A549 (cell line): Measurements from ENCODE around the gene EDA2R. TPM values are rescaled to one million over a fixed set of nuclear protein-coding genes. Genes with fewer than 3 reads are reported as not detected.

Experiments used
- ATAC-seq, 2 experiments: fragments of 200-7000 bp in 1 of 2; fragments of >200 bp in 1 of 2; cut with Nextera tagmentation in 1 of 2; cut with Tn5 transposase in 1 of 2; 3 replicates each; pipeline versions ENCODE4 v1.8.0 to v1.9.1; 2018 to 2020; ENCODE audit warnings: mild to moderate bottlenecking in 1 of 2, moderate library complexity in 1 of 2
- CTCF ChIA-PET: fragments of 300-600 bp; sonication (Branson Sonifier 250); formaldehyde crosslinking; extraction: SDS; loops from one replicate; lab custom pipeline; 2021; ENCODE audit warnings: antibody characterized with exemption, inconsistent platforms; lab: Yijun Ruan, JAX
- POLR2A ChIA-PET: fragments of 350-600 bp; formaldehyde crosslinking; extraction: SDS; loops from one replicate; lab custom pipeline; 2021; ENCODE audit warnings: antibody characterized with exemption, inconsistent platforms; lab: Yijun Ruan, JAX
- DNase-seq, 2 experiments: peaks; one replicate each; pipeline versions ENCODE4 v3.0.0 to v3.0.0-alpha.2; 2011 to 2016; ENCODE audit warnings: low read depth in 1 of 2, low spot score in 1 of 2
- FAIRE-seq: peaks from 2 replicates; lab custom pipeline; 2011; peaks lifted over from hg19 to GRCh38; lab: Jason Lieb, UNC
- H3K27ac ChIP-seq, 2 experiments: fragments of >200 bp; sonication (Bioruptor Twin); formaldehyde crosslinking; 3 replicates each; pipeline ENCODE4 v1.5.1; 2016 to 2017
- H3K4me1 ChIP-seq: fragments of >200 bp; sonication (Bioruptor Twin); formaldehyde crosslinking; 3 replicates; pipeline ENCODE4 v1.6.1; 2016
- H3K4me2 ChIP-seq: fragments of >200 bp; sonication (Bioruptor Twin); formaldehyde crosslinking; 3 replicates; pipeline ENCODE4 v1.6.1; 2016
- H3K4me3 ChIP-seq: fragments of >200 bp; sonication (Bioruptor Twin); formaldehyde crosslinking; 3 replicates; pipeline ENCODE4 v1.5.1; 2016
- H3K9me3 ChIP-seq: fragments of >200 bp; sonication (Bioruptor Twin); formaldehyde crosslinking; 3 replicates; pipeline ENCODE4 v1.6.1; 2016
- BHLHE40 ChIP-seq: IDR thresholded peaks from 2 replicates; pipeline ENCODE4 v1.6.1; 2012; ENCODE audit warnings: low read depth, low read length, inconsistent platforms
- CBX2 ChIP-seq: fragments of 200-600 bp; sonication (generic); IDR thresholded peaks from 2 replicates; pipeline ENCODE4 v1.6.1; 2016; ENCODE audit warnings: low read depth, mild to moderate bottlenecking, borderline replicate concordance
- CBX8 ChIP-seq: fragments of 200-600 bp; sonication (generic); IDR thresholded peaks from 2 replicates; pipeline ENCODE4 v1.6.1; 2016
- CEBPB ChIP-seq, 2 experiments: fragments of >200 bp in 1 of 2; sonication (Bioruptor Twin) in 1 of 2; formaldehyde crosslinking in 1 of 2; IDR thresholded peaks; 2 replicates each; pipeline ENCODE4 v1.6.1; 2012 to 2016
- CHD4 ChIP-seq: fragments of 200-600 bp; sonication (generic); IDR thresholded peaks from 2 replicates; pipeline ENCODE4 v1.6.1; 2016; ENCODE audit warnings: antibody characterized with exemption, mild to moderate bottlenecking, borderline replicate concordance
- EHMT2 ChIP-seq: fragments of 200-600 bp; sonication (generic); IDR thresholded peaks from 2 replicates; pipeline ENCODE4 v1.6.1; 2016; ENCODE audit warnings: antibody characterized with exemption, low read depth, mild to moderate bottlenecking, moderate library complexity
- EP300 ChIP-seq, 2 experiments: fragments of >200 bp; sonication (Bioruptor Twin); formaldehyde crosslinking; IDR thresholded peaks; 2 replicates in 1 of 2; 3 replicates in 1 of 2; pipeline ENCODE4 v1.6.1; 2016 to 2017
- FOSB ChIP-seq: fragments of 250-450 bp; sonication (Bioruptor Pico); IDR thresholded peaks from 2 replicates; pipeline ENCODE4 v1.5.0; 2020; ENCODE audit warnings: mild to moderate bottlenecking, moderate library complexity
- FOXS1 ChIP-seq: fragments of 250-450 bp; sonication (Bioruptor Pico); IDR thresholded peaks from 2 replicates; pipeline ENCODE4 v1.5.0; 2020; ENCODE audit warnings: mild to moderate bottlenecking, moderate library complexity
- HDAC2 ChIP-seq: fragments of 200-600 bp; sonication (generic); IDR thresholded peaks from 2 replicates; pipeline ENCODE4 v1.6.1; 2016
- HOXB5 ChIP-seq: fragments of 250-450 bp; sonication (Bioruptor Pico); IDR thresholded peaks from 2 replicates; pipeline ENCODE4 v1.5.0; 2020; ENCODE audit warnings: mild to moderate bottlenecking, moderate library complexity
- MAFK ChIP-seq: fragments of 450-650 bp; IDR thresholded peaks from 2 replicates; pipeline ENCODE4 v1.6.1; 2014; ENCODE audit not compliant: partially characterized antibody
- MYC ChIP-seq: IDR thresholded peaks from 2 replicates; pipeline ENCODE4 v1.6.1; 2012; ENCODE audit warnings: mild to moderate bottlenecking, inconsistent platforms, low read length, improper control_type of control experiment, borderline replicate concordance
- NFE2L2 ChIP-seq: fragments of 150-350 bp; conservative IDR thresholded peaks from 2 replicates; pipeline ENCODE4 v1.6.1; 2014; ENCODE audit warnings: low read length
- NR3C1 ChIP-seq: fragments of >200 bp; sonication (Bioruptor Twin); formaldehyde crosslinking; IDR thresholded peaks from 3 replicates; pipeline ENCODE4 v1.6.1; 2017
- PBX3 ChIP-seq: IDR thresholded peaks from 2 replicates; pipeline ENCODE4 v1.6.1; 2012
- PHF8 ChIP-seq: fragments of 200-600 bp; sonication (generic); IDR thresholded peaks from 2 replicates; pipeline ENCODE4 v1.6.1; 2016; ENCODE audit warnings: low read depth, mild to moderate bottlenecking, antibody characterized with exemption, moderate library complexity, borderline replicate concordance
- POLR2A ChIP-seq: IDR thresholded peaks from 2 replicates; pipeline ENCODE4 v1.6.1; 2012; ENCODE audit warnings: mild to moderate bottlenecking, low read length
- POLR2AphosphoS2 ChIP-seq: conservative IDR thresholded peaks from 2 replicates; pipeline ENCODE4 v1.6.1; 2012; ENCODE audit warnings: low read length, improper control_type of control experiment, inconsistent platforms
- RAD21 ChIP-seq, 2 experiments: fragments of >200 bp in 1 of 2; sonication (Bioruptor Twin) in 1 of 2; formaldehyde crosslinking in 1 of 2; IDR thresholded peaks in 1 of 2; conservative IDR thresholded peaks in 1 of 2; 2 replicates in 1 of 2; 3 replicates in 1 of 2; pipeline ENCODE4 v1.6.1; 2012 to 2018; ENCODE audit warnings: inconsistent platforms in 1 of 2
- RFX5 ChIP-seq: fragments of 450-650 bp; IDR thresholded peaks from 2 replicates; pipeline ENCODE4 v1.7.1; 2014; ENCODE audit warnings: antibody characterized with exemption, mild to moderate bottlenecking, moderate library complexity
- SREBF2 ChIP-seq: fragments of 450-650 bp; IDR thresholded peaks from 2 replicates; pipeline ENCODE4 v1.6.1; 2014; ENCODE audit warnings: mild to moderate bottlenecking, moderate library complexity
- TFCP2L1 ChIP-seq: fragments of 250-450 bp; sonication (Bioruptor Pico); IDR thresholded peaks from 2 replicates; pipeline ENCODE4 v1.5.0; 2021; ENCODE audit warnings: mild to moderate bottlenecking
- WGBS: methylation state at CpG from one replicate; pipeline ENCODE4 v1.1.6; 2017; ENCODE audit errors: missing lambda C conversion rate; 5-methylcytosine and 5-hydroxymethylcytosine counted together
- polyA plus RNA-seq, 4 experiments: library from polyadenylated mRNA; depleted of rRNA in 3 of 4; stranded (reverse); fragments of >200 nt; fragmentation: RNase III in 1 of 4; extraction: RNeasy Plus Mini Kit Qiagen cat#74134 plus additional on column Dnase treatment in 1 of 4; gene quantifications; 2 replicates in 3 of 4; 3 replicates in 1 of 4; pipeline ENCODE4 v1.2.3, GENCODE V29; 2011 to 2017
- TF ChIP-seq, protein P1 (sequence below): fragments of 450-650 bp; IDR thresholded peaks from 2 replicates; pipeline ENCODE4 v1.6.1; 2014; ENCODE audit warnings: antibody characterized with exemption

EDA2R gene
- polyA plus RNA-seq, 2 of the 4 experiments (the other 2 are of a cell fraction): 13.0 to 26.8 TPM

- no peak for DNase-seq
- 3% methylated on average over 2 of the region's 2 CpGs for WGBS
- Histone ChIP-seq H3K4me3 (no peak overlapping the region), H3K4me2 (no peak overlapping the region), H3K27ac (no peak overlapping the region), H3K4me1 (no peaks in the 10 kb centered on the region), H3K9me3 (no peaks in the 10 kb centered on the region)
- TF ChIP-seq PHF8: no peak
- TF ChIP-seq SREBF2: no peak
- TF ChIP-seq RFX5: no peak
- no peak for TF ChIP-seq BHLHE40
- no peak for TF ChIP-seq POLR2AphosphoS2
- ChIA-PET CTCF (no interaction called here), POLR2A (no interaction called here)
- FAIRE-seq: peak; percentile 32
- no peak for ATAC-seq
Measured at GRCh38 chrX:66684196-66684595, 45.3 kb upstream of the EDA2R start.

DNA sequence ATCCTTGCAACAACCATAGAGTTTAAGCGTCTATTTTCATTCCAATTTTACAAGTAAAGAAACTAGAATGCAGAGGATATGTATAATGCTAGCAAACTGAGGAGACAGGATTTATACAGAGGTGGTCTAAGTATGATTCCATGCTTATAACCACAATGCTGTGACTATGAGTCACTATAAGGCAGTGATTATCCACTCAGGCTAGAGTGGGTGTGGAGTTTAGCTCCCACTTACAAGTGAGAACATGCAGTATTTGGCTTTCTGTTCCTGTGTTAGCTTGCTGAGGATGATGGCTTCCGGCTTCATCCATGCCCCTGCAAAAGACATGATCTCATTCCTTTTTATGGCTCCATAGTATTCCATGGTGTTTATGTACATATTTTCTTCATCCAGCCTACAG, 41.6 kb upstream of the EDA2R start:
- Histone ChIP-seq H3K4me2 (no peak overlapping the region), H3K27ac (no peak overlapping the region), H3K4me1 (no peaks in the 10 kb centered on the region), H3K4me3 (no peak overlapping the region), H3K9me3 (no peaks in the 10 kb centered on the region)
- ATAC-seq (no peak), FAIRE-seq (peak; percentile 51), DNase-seq (no peak)
- POLR2A ChIA-PET: no interaction called here
- CTCF ChIA-PET: no interaction called here
- TF ChIP-seq CBX2 (no peak), HDAC2 (no peak), HOXB5 (CRISPR knock-in tag) (no peak), TFCP2L1 (CRISPR knock-in tag) (no peak), EP300 (IDR thresholded peaks at IDR 0.05) (no peak), PBX3 (no peak), CEBPB (IDR thresholded peaks at IDR 0.05) (no peak), FOXS1 (CRISPR knock-in tag) (no peak), NFE2L2 (no peak), POLR2A (no peak), CBX8 (no peak), PHF8 (no peak), MAFK (no peak), MYC (no peak), EHMT2 (no peak), NR3C1 (no peak), CHD4 (no peak), SREBF2 (no peak), FOSB (CRISPR knock-in tag) (no peak)
- TF ChIP-seq, protein P1, sequence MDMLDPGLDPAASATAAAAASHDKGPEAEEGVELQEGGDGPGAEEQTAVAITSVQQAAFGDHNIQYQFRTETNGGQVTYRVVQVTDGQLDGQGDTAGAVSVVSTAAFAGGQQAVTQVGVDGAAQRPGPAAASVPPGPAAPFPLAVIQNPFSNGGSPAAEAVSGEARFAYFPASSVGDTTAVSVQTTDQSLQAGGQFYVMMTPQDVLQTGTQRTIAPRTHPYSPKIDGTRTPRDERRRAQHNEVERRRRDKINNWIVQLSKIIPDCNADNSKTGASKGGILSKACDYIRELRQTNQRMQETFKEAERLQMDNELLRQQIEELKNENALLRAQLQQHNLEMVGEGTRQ: no peak
- 39% methylated on average over 2 of the region's 2 CpGs for WGBS

- no peak overlapping the region for H3K4me3 ChIP-seq
- H3K4me1 ChIP-seq: no peaks in the 10 kb centered on the region
- no peak overlapping the region for H3K4me2 ChIP-seq
- no peak overlapping the region for H3K27ac ChIP-seq
- ATAC-seq: no peak
- no peak for DNase-seq
- CTCF ChIA-PET: no interaction called here
- no peaks in the 10 kb centered on the region for H3K9me3 ChIP-seq
- POLR2A ChIA-PET: no interaction called here
- no peak for TF ChIP-seq RAD21 (conservative IDR thresholded peaks at IDR 0.05 in 1 of 2, IDR thresholded peaks at IDR 0.05 in 1 of 2)
- no peak for FAIRE-seq
- WGBS: 22% methylated on average over 5 of the region's 5 CpGs
Measured at GRCh38 chrX:66677430-66677829, 38.6 kb upstream of the EDA2R start.
